Stimulated activated CD4-positive, alpha-beta T cell treated with anti-CD3 and anti-CD28 coated beads, TNF-alpha, amount 100 ng/mL, for 1 hour (primary cell): Measurements from ENCODE around the gene MPL.
"Not testable (repeated sequence)": the region's sequence is repeated elsewhere in the genome, so short reads cannot be mapped to it uniquely, and the experiment has no call there.

ENCODE experiments used
- DNase-seq, 3 donors: peaks; one replicate each; pipeline ENCODE4 v3.0.0-alpha.2; 2020; ENCODE audit warnings: low read depth in 3 of 3, low spot score in 1 of 3

Gene MPL

GRCh38 chr1:43352881-43353280, 15.3 kb downstream of the MPL start:
- DNase-seq, result no peak

GRCh38 chr1:43354471-43354870, 16.9 kb downstream of the MPL start:
- no peak for DNase-seq

- DNase-seq, result no peak
Measured at GRCh38 chr1:43354936-43355335, 17.3 kb downstream of the MPL start.

GRCh38 chr1:43357251-43357650, 19.6 kb downstream of the MPL start:
- DNase-seq, result no peak

- no peak for DNase-seq
Measured at GRCh38 chr1:43358121-43358745, 20.6 kb downstream of the MPL start.

GRCh38 chr1:43358746-43359693, 21.4 kb downstream of the MPL start, which contains the start of gene CDC20:
Gene CDC20, plus strand, starts transcription at chr1:43358981. Its CDS starts 235 bp downstream, at chr1:43359216.
- peak; percentile 86 to 97 (median 89) for DNase-seq

GRCh38 chr1:43359696-43360095, 22.1 kb downstream of the MPL start:
- DNase-seq, result no peak

GRCh38 chr1:43360616-43361015, 23.0 kb downstream of the MPL start:
- DNase-seq, result no peak

- DNase-seq, result no peak
Measured at GRCh38 chr1:43363283-43363934, 25.8 kb downstream of the MPL start.

GRCh38 chr1:43363935-43364525, 26.4 kb downstream of the MPL start:
- no peak for DNase-seq

- DNase-seq, result no peak
Measured at GRCh38 chr1:43365678-43366077, 28.1 kb downstream of the MPL start.

- DNase-seq, result no peak
Measured at GRCh38 chr1:43366179-43366578, 28.6 kb downstream of the MPL start.

- DNase-seq, result no peak
Measured at GRCh38 chr1:43366601-43367025, 29.0 kb downstream of the MPL start.

- DNase-seq, result no peak
Measured at GRCh38 chr1:43367026-43367903, 29.6 kb downstream of the MPL start.

- DNase-seq, result peak; percentile 57 to 83 (median 64)
Measured at GRCh38 chr1:43367904-43368645, 30.5 kb downstream of the MPL start, which contains the start of gene ELOVL1. Gene ELOVL1, minus strand, starts transcription at chr1:43368011. Its CDS starts 2,402 bp downstream, at chr1:43365609.

GRCh38 chr1:43368646-43369020, 31.0 kb downstream of the MPL start:
- no peak for DNase-seq

- DNase-seq, result not testable (repeated sequence)
Measured at GRCh38 chr1:43369779-43370178, 32.2 kb downstream of the MPL start.

- no peak for DNase-seq
Measured at GRCh38 chr1:43370564-43370963, 32.9 kb downstream of the MPL start.

GRCh38 chr1:43372172-43372571, 34.6 kb downstream of the MPL start:
- no peak for DNase-seq
